ENCODE results near the gene PLTP. TPM values are rescaled to one million over a fixed set of nuclear protein-coding genes. Genes with fewer than 3 reads are reported as not detected.

PLTP gene
- total RNA-seq, 4 donors from 2014 or later, result 25.0 to 99.3 (median 35.7) TPM

- Histone ChIP-seq H3K36me3 (peaks cover 0 to 59% (median 0%) of the 10 kb centered on the region in 3 donors), H3K27ac (no peak overlapping the region)
Measured at GRCh38 chr20:45850238-45850637, 61.7 kb downstream of the PLTP start.

DNA sequence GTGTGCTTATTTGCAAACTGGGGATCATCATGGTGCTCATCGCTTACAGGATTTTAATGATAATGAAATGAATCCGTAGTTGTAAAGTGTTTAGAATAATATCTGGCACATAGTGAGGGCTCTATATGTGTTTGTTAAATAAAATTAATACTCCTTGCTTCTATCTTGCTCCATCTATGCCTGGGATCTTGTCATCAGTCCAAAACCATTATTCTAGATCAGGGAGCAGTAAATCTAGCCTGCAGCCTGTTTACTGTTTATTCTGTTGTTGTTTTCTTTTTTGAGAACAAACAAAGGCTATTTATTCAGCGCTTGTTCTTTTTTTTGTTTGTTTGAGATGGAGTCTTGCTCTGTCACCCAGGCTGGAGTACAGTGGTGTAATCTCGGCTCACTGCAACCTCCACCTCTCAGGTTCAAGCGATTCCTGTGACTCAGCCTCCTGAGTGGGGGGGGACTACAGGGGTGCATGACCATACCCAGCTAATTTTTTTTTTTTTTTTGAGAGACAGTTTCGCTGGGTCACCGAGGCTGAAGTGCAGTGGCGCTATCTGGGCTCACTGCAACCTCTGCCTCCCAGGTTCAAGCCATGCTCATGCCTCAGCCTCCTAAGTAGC lies 62.9 kb downstream of the PLTP start:
- no peak for DNase-seq
- Histone ChIP-seq H3K4me1 (no peaks in the 10 kb centered on the region), H3K27ac (no peak overlapping the region), H3K9me3 (no peaks in the 10 kb centered on the region), H3K27me3 (no peaks in the 10 kb centered on the region), H3K4me3 (no peak overlapping the region), H3K36me3 (peaks cover 0 to 68% (median 0%) of the 10 kb centered on the region in 3 donors)
- TF ChIP-seq POLR2A (IDR thresholded peaks at IDR 0.05) (no peak), CTCF (IDR thresholded peaks at IDR 0.05) (no peak)

More at GRCh38 chr20:45850238-45850637, 61.7 kb downstream of the PLTP start:
- no peak for TF ChIP-seq POLR2A (IDR thresholded peaks at IDR 0.05)
- no peak for TF ChIP-seq CTCF (IDR thresholded peaks at IDR 0.05)
- no peak for DNase-seq
- Histone ChIP-seq H3K27me3 (no peaks in the 10 kb centered on the region), H3K9me3 (no peaks in the 10 kb centered on the region), H3K4me1 (peaks cover 0 to 6% (median 0%) of the 10 kb centered on the region in 4 donors), H3K4me3 (no peak overlapping the region)

Other genes with a start within 250 kb of the PLTP start
- gene WFDC11, start 241.9 kb downstream of the PLTP start, total RNA-seq, result not detected
- not detected for gene WFDC13, start 210.1 kb downstream of the PLTP start, total RNA-seq
- not detected for gene WFDC10B, start 207.1 kb downstream of the PLTP start, total RNA-seq
- not detected for gene SPINT4, start 189.8 kb downstream of the PLTP start, total RNA-seq
- not detected for gene WFDC3, start 120.3 kb downstream of the PLTP start, total RNA-seq
- 10 to 100 TPM; 21.5 to 41.4 (median 25.2) TPM for gene DNTTIP1, start 120.2 kb downstream of the PLTP start, total RNA-seq
- gene UBE2C, start 99.5 kb downstream of the PLTP start, total RNA-seq, result 10 to 100 TPM in 2 of 4 donors, 1 to 10 TPM in 2; 7.3 to 24.8 (median 9.8) TPM
- gene TNNC2, start 84.8 kb downstream of the PLTP start, total RNA-seq, result 1 to 10 TPM in 2 of 4 donors, not detected in 2; 2.7 to 3.5 TPM
- 10 to 100 TPM; 17.5 to 94.9 (median 42.7) TPM for gene SNX21, start 78.4 kb downstream of the PLTP start, total RNA-seq
- gene ACOT8, start 54.8 kb downstream of the PLTP start, total RNA-seq, result 10 to 100 TPM; 56.9 to 93.8 (median 78.3) TPM
- 1 to 10 TPM; 2.5 to 9.1 (median 4.6) TPM for gene ZSWIM3, start 54.5 kb downstream of the PLTP start, total RNA-seq
- gene ZSWIM1, start 30.9 kb downstream of the PLTP start, total RNA-seq, result 10 to 100 TPM in 3 of 4 donors, 1 to 10 TPM in 1; 6.6 to 14.5 (median 11.9) TPM
- 10 to 100 TPM in 3 of 4 donors, 1 to 10 TPM in 1; 5.8 to 35.2 (median 19.5) TPM for gene SPATA25, start 24.5 kb downstream of the PLTP start, total RNA-seq
- 10 to 100 TPM in 3 of 4 donors, 1 to 10 TPM in 1; 3.3 to 27.6 (median 23.9) TPM for gene NEURL2, start 20.9 kb downstream of the PLTP start, total RNA-seq
- 100 to 1,000 TPM in 3 of 4 donors, 10 to 100 TPM in 1; 85.0 to 602 (median 258) TPM for gene CTSA, start 20.8 kb downstream of the PLTP start, total RNA-seq
- 10 to 100 TPM; 25.0 to 53.2 (median 44.9) TPM for gene PCIF1, start 22.5 kb upstream of the PLTP start, total RNA-seq
- 10 to 100 TPM; 34.3 to 60.1 (median 53.6) TPM for gene ZNF335, start 60.0 kb upstream of the PLTP start, total RNA-seq
- 1 to 10 TPM in 2 of 4 donors, not detected in 2; 1.1 to 2.5 TPM for gene MMP9, start 96.8 kb upstream of the PLTP start, total RNA-seq
- not detected for gene SLC12A5, start 117.1 kb upstream of the PLTP start, total RNA-seq
- gene NCOA5, start 177.8 kb upstream of the PLTP start, total RNA-seq, result 10 to 100 TPM; 20.5 to 65.2 (median 24.9) TPM
- gene CD40, start 206.2 kb upstream of the PLTP start, total RNA-seq, result 10 to 100 TPM in 2 of 4 donors, 1 to 10 TPM in 2; 1.6 to 17.6 (median 9.3) TPM